ENCODE measurements around the gene RFFL. TPM values are rescaled to one million over a fixed set of nuclear protein-coding genes. Genes with fewer than 3 reads are reported as not detected.
A peak's percentile ranks its signal among the peaks of the same experiment; 100 is the strongest.
"Not testable (repeated sequence)": the region's sequence is repeated elsewhere in the genome, so short reads cannot be mapped to it uniquely, and the experiment has no call there.

Gene RFFL
- total and polyA plus RNA-seq, 2 experiments from 2014 or later, result 4.2 to 9.0 TPM

DNA sequence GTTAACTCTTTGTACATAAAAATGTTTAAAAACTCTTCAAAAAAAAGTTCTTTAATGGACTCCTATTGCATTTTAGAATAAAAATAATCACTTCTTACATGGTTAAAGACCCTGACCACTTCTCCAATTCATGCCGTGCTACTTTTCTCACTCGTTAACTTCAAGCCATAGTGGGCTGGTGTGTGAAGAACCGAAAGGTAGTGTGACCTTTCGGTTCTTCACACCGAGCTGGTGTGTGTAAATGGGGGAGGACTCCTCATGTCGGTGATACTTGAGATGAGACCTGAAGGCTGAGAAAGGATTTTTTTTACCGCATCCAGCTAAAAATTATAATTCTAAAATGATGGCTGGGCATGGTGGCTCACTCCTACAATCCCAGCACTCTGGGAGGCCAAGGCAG, 22.1 kb downstream of the RFFL start:
- no peak for TF ChIP-seq EZH2phosphoT487 (IDR thresholded peaks at IDR 0.05; ENCODE audit: insufficient read depth, low read depth)
- TF ChIP-seq EZH2 (IDR thresholded peaks at IDR 0.05; ENCODE audit: insufficient read depth, poor library complexity, severe bottlenecking), result no peak
- Histone ChIP-seq H2AFZ (no peak overlapping the region), H3F3A (ENCODE audit: insufficient read depth) (peaks cover 6% of the 10 kb centered on the region; the same call in 1 of the 2 replicates), H3K9ac (no peak overlapping the region), H3K4me1 (ENCODE audit: insufficient read depth) (no peaks in the 10 kb centered on the region), H3K9me3 (ENCODE audit: low read depth) (no peaks in the 10 kb centered on the region), H3K4me3 (no peak overlapping the region), H4K20me1 (ENCODE audit: insufficient read depth) (no peaks in the 10 kb centered on the region), H3K4me2 (ENCODE audit: unreplicated experiment) (no peak overlapping the region), H3K36me3 (ENCODE audit: low read depth) (no peaks in the 10 kb centered on the region), H3K79me2 (ENCODE audit: insufficient read depth) (peaks cover 12% of the 10 kb centered on the region), H3K27ac (no peak overlapping the region), H3K27me3 (replicated peaks; ENCODE audit: insufficient read depth) (no peaks in the 10 kb centered on the region), H3K9me2 (ENCODE audit: insufficient read depth) (no peaks in the 10 kb centered on the region)
- in situ Hi-C loops (cut with MboI), result no loop called here
- 97 to 98% methylated on average over 7 of the region's 7 CpGs for WGBS, 2 experiments (ENCODE audit: low coverage in 1 of 2, low lambda C conversion rate in 2 of 2, missing lambda C conversion rate in 2 of 2)
- no peak for DNase-seq

DNA sequence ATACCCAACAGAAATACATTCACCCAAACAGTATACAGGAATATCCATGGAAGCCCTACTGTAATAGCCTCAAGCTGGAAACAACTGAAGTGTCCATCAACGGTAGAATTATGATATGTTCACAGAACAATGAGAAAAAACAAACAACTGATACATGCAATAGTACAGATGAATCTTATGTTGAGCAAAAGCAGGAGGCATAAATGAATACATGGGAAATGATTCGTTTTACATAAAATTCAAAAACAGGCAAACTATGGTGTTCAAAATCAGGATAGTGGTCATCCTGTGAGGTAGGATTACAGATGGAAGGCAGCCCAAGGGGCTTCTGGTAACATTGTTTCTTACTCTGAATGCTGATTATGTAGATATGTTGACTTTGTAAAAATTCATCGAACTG, 25.1 kb downstream of the RFFL start:
- Histone ChIP-seq H3K4me2 (ENCODE audit: unreplicated experiment) (no peak overlapping the region), H3K9ac (no peak overlapping the region), H2AFZ (no peak overlapping the region), H3K9me3 (ENCODE audit: low read depth) (no peaks in the 10 kb centered on the region), H3K36me3 (ENCODE audit: low read depth) (no peaks in the 10 kb centered on the region), H3K4me1 (ENCODE audit: insufficient read depth) (no peaks in the 10 kb centered on the region), H3K79me2 (ENCODE audit: insufficient read depth) (no peaks in the 10 kb centered on the region), H3K27ac (no peak overlapping the region), H3F3A (ENCODE audit: insufficient read depth) (no peaks in the 10 kb centered on the region), H3K27me3 (replicated peaks; ENCODE audit: insufficient read depth) (no peaks in the 10 kb centered on the region), H4K20me1 (ENCODE audit: insufficient read depth) (no peaks in the 10 kb centered on the region), H3K9me2 (ENCODE audit: insufficient read depth) (no peaks in the 10 kb centered on the region), H3K4me3 (no peak overlapping the region)
- DNase-seq, result no peak
- 98% methylated on average over 3 of the region's 3 CpGs for WGBS, 2 experiments (ENCODE audit: low coverage in 1 of 2, low lambda C conversion rate in 2 of 2, missing lambda C conversion rate in 2 of 2)
- no peak for TF ChIP-seq EZH2 (IDR thresholded peaks at IDR 0.05; ENCODE audit: insufficient read depth, poor library complexity, severe bottlenecking)
- no peak for TF ChIP-seq EZH2phosphoT487 (IDR thresholded peaks at IDR 0.05; ENCODE audit: insufficient read depth, low read depth)
- in situ Hi-C loops (cut with MboI), result no loop called here

DNA sequence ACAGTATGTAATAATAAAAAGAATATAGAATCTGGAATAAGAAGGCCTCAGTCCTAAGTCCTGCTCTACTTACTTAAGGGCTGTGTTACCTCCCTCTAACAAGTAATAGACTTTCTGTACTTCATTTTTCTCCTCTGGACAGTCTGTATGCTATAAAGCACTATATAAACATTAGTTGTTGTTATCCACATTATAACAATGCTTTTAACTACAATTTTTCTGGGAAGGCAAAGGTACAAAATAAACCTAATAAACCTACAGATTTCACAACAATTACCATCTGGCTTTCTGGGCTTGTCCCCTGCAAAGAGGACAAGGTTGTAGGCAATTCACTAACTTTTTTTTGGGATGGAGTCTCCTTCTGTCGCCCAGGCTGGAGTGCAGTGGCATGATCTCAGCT, 32.7 kb downstream of the RFFL start:
- H3K27me3 ChIP-seq (replicated peaks; ENCODE audit: insufficient read depth), result no peaks in the 10 kb centered on the region
- TF ChIP-seq EZH2 (IDR thresholded peaks at IDR 0.05; ENCODE audit: insufficient read depth, poor library complexity, severe bottlenecking), result no peak
- no peak for TF ChIP-seq EZH2phosphoT487 (IDR thresholded peaks at IDR 0.05; ENCODE audit: insufficient read depth, low read depth)
- no peak overlapping the region for H3K4me2 ChIP-seq (ENCODE audit: unreplicated experiment)
- in situ Hi-C loops (cut with MboI), result no loop called here
- H3K9me3 ChIP-seq (ENCODE audit: low read depth), result no peaks in the 10 kb centered on the region
- DNase-seq, result no peak
- no peak overlapping the region for H3K27ac ChIP-seq
- no peak overlapping the region for H2AFZ ChIP-seq
- WGBS, 2 experiments (ENCODE audit: low coverage in 1 of 2, low lambda C conversion rate in 2 of 2, missing lambda C conversion rate in 2 of 2), result 80 to 95% methylated on average over 1 of the region's 1 CpG
- no peaks in the 10 kb centered on the region for H4K20me1 ChIP-seq (ENCODE audit: insufficient read depth)
- peaks cover 6% of the 10 kb centered on the region; the same call in 1 of the 2 replicates for H3F3A ChIP-seq (ENCODE audit: insufficient read depth)
- H3K9ac ChIP-seq, result no peak overlapping the region
- 0 out of 2 replicates have a peak, but pooled peaks cover 3% of the 10 kb centered on the region for H3K4me1 ChIP-seq (ENCODE audit: insufficient read depth)
- H3K4me3 ChIP-seq, result no peak overlapping the region
- H3K9me2 ChIP-seq (ENCODE audit: insufficient read depth), result no peaks in the 10 kb centered on the region
- no peaks in the 10 kb centered on the region for H3K36me3 ChIP-seq (ENCODE audit: low read depth)
- no peaks in the 10 kb centered on the region for H3K79me2 ChIP-seq (ENCODE audit: insufficient read depth)

DNA sequence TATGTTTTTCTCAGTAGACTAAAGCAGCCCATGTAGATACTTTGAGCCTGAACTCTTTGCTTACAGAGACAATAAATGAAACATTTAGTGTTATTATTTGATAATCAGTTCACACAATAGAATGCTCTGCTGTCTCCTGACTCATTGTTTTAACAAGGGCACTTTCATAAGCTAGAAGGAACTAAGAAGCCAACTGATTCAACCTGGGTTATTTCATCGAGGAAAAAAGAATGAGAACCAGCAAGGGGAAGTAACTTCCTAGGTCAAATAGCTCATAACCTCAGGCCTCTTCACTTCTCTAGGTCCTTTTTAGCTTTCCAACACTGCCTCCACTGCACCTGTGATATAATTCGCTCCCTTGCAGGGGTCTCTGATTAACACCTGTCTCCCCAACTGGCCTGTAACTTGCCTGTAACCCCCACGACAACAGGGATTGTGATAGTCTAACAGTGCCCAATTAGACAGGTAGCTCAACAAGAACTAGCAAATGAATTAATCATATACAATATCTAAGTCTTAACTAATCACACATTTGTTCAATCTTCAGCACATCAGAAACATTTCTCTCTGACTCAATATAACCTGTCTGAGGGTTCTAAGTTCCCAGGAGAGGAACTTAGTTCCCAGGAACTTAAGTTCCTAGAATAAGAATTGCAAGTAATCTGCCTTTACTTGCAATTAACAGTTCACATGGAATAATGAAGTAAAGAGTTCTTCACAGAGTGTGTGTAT, 34.8 kb downstream of the RFFL start:
- in situ Hi-C loops (cut with MboI), result no loop called here
- H2AFZ ChIP-seq, result no peak overlapping the region
- H3K4me2 ChIP-seq (ENCODE audit: unreplicated experiment), result no peak overlapping the region
- WGBS, 2 experiments (ENCODE audit: low coverage in 1 of 2, low lambda C conversion rate in 2 of 2, missing lambda C conversion rate in 2 of 2), result 82 to 87% methylated on average over 3 of the region's 3 CpGs
- no peak overlapping the region for H3K9ac ChIP-seq
- no peaks in the 10 kb centered on the region for H3K9me3 ChIP-seq (ENCODE audit: low read depth)
- DNase-seq, result peak; percentile 37
- H3K79me2 ChIP-seq (ENCODE audit: insufficient read depth), result no peaks in the 10 kb centered on the region
- no peak overlapping the region for H3K27ac ChIP-seq
- no peaks in the 10 kb centered on the region for H4K20me1 ChIP-seq (ENCODE audit: insufficient read depth)
- no peaks in the 10 kb centered on the region for H3K9me2 ChIP-seq (ENCODE audit: insufficient read depth)
- H3K4me1 ChIP-seq (ENCODE audit: insufficient read depth), result 0 out of 2 replicates have a peak, but pooled peaks cover 3% of the 10 kb centered on the region
- no peaks in the 10 kb centered on the region for H3K36me3 ChIP-seq (ENCODE audit: low read depth)
- no peak overlapping the region for H3K4me3 ChIP-seq
- no peaks in the 10 kb centered on the region for H3K27me3 ChIP-seq (replicated peaks; ENCODE audit: insufficient read depth)
- TF ChIP-seq EZH2phosphoT487 (IDR thresholded peaks at IDR 0.05; ENCODE audit: insufficient read depth, low read depth) (no peak), EZH2 (IDR thresholded peaks at IDR 0.05; ENCODE audit: insufficient read depth, poor library complexity, severe bottlenecking) (no peak)
- peaks cover 7% of the 10 kb centered on the region for H3F3A ChIP-seq (ENCODE audit: insufficient read depth)

DNA sequence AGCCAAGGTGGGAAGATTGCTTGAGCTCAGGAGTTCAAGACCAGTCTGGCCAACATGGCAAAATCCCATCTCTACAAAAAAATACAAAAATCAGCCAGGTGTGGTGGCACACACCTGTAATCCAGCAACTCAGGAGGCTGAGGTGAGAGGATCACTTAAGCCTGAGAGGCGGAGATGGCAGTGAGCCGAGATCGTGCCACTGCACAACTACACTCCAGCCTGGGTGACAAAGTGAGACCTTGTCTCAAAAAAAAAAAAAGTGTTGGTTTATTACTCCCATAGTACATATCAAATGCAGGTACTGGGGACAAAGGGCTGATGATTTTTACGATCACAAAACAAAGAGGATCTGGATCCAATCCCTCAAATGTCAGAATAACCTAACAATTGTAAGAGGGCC, 35.4 kb downstream of the RFFL start:
- H2AFZ ChIP-seq; H3K36me3 ChIP-seq (ENCODE audit: low read depth); H3K27ac ChIP-seq; H3K79me2 ChIP-seq (ENCODE audit: insufficient read depth); H3K9me3 ChIP-seq (ENCODE audit: low read depth); in situ Hi-C loops (cut with MboI); H3K4me2 ChIP-seq (ENCODE audit: unreplicated experiment); H3K27me3 ChIP-seq (replicated peaks; ENCODE audit: insufficient read depth); H3K4me1 ChIP-seq (ENCODE audit: insufficient read depth); H3K4me3 ChIP-seq; H4K20me1 ChIP-seq (ENCODE audit: insufficient read depth); DNase-seq; H3K9ac ChIP-seq; H3K9me2 ChIP-seq (ENCODE audit: insufficient read depth): not testable (repeated sequence)
- WGBS, 2 experiments (ENCODE audit: low coverage in 1 of 2, low lambda C conversion rate in 2 of 2, missing lambda C conversion rate in 2 of 2), result 96% methylated on average over 4 of the region's 4 CpGs
- H3F3A ChIP-seq (ENCODE audit: insufficient read depth), result peaks cover 13% of the 10 kb centered on the region
